NCI-H774 (cell line): ENCODE data around the gene SYNJ2.

Experiments
- DNase-seq: peaks from one replicate; lab custom pipeline; 2025; lab: John Stamatoyannopoulos, UW

Gene SYNJ2

GRCh38 chr6:158080849-158081656 lies 99.4 kb downstream of the SYNJ2 start:
- DNase-seq: no peak

DNA sequence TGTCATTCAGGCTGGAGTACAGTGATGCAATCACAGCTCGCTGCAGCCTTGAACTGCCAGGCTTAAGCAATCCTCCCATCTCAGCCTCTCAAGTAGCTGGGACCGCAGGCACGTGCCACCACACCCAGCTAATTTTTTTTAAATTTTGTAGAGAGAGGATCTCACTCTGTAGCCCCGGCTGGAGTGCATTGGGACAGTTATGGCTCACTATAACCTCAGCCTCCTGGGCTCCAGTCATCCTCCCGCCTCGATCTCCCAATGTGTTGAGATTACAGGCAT lies 99.9 kb downstream of the SYNJ2 start:
- no peak for DNase-seq

- no peak for DNase-seq
Observed at GRCh38 chr6:158083455-158084325, 102.0 kb downstream of the SYNJ2 start.

DNA sequence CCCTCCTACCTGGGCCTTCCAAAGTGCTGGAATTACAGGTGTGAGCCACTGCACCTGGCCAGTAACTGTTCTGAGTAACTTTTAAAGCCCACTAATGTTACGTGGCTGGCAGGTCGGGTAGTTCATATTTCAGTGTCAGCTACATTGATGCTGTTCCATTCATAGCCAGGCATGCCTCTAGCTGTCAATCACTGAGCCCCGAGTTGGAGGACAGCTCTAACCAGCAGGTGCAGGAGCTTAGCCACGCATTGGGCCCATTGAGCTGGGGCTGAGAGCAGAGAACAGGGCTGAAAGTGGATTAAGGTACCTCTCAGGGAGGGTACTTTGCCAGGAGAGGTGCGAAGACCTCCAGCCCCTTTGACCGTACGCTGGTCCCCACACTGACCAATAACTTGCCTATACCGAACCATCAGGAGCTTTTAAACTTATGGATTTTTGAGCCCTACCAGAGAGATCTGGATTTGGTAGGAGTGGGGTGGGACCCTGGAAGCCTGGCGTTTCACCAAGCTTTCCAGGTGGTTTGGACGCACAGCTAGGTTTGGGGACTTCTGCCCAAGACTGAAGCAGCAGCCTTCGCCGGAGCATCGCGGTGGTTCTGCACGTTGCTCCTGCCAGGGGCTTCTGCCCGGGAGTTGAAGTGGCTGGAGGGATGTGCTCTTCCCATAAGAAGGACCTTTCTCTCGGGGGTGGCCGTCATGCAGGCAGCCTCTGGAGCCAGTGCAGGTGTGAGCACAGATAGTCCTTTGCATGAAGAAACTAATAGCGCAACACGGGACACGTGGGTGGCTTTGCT lies 103.8 kb downstream of the SYNJ2 start:
- DNase-seq: no peak

- no peak for DNase-seq
Observed at GRCh38 chr6:158086054-158086503, 104.4 kb downstream of the SYNJ2 start.

GRCh38 chr6:158086504-158087223 lies 105.0 kb downstream of the SYNJ2 start:
- DNase-seq: no peak

DNA sequence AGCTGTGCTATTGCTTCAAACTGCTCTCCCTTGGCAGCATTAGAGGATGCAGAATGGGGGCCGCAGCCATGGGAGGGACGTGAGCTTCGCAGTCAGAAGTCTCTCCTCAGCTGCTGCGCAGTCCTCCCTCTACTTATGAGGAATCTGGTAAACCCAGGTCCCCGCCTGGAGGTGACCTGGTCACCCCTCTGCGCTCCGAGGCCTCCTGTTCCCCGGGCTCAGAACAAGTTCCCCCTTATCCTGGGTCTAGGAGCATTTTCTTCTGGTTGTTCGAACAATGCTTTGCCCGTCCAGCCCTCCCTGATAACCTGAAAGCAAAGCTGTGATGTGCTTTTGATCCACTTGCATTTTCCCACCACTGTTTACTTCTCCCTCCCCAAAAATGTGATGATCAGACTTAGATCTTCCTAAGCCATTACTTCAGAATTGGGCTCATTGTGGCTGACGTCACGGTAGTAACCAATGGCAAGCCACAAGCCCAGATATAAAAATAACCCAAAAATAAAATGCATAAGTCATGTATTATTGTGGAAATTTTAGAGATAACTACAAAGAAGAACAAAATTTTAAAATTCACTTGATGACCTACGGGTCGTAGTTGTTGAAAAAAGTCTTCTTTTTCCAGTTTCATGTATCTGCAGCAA lies 105.7 kb downstream of the SYNJ2 start:
- no peak for DNase-seq

DNA sequence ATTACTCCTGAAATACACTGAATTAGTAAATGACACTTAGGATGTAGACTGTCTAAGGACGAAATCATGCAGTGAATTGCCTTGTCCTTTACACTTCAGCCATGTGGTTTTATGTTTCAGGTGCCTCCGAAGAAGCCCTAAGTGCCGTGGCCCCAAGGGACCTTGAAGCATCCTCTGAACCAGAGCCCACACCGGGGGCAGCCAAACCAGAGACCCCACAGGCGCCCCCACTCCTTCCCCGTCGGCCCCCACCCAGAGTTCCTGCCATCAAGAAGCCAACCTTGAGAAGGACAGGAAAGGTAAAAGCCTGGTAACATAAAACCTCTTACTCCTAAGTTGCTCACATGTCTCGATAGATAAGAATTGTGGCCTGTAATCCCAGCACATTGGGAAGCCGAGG lies 111.1 kb downstream of the SYNJ2 start:
- no peak for DNase-seq

- no peak for DNase-seq
Observed at GRCh38 chr6:158095031-158095430, 113.4 kb downstream of the SYNJ2 start.

DNA sequence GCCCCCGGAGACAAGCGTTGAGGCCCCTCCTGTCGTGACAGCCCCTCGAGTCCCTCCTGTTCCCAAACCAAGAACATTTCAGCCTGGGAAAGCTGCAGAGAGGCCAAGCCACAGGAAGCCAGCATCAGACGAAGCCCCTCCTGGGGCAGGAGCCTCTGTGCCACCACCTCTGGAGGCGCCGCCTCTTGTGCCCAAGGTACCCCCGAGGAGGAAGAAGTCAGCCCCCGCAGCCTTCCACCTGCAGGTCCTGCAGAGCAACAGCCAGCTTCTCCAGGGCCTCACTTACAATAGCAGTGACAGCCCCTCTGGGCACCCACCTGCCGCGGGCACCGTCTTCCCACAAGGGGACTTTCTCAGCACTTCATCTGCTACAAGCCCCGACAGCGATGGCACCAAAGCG lies 114.0 kb downstream of the SYNJ2 start:
- no peak for DNase-seq

- DNase-seq: no peak
Observed at GRCh38 chr6:158103228-158103627, 121.6 kb downstream of the SYNJ2 start.

DNA sequence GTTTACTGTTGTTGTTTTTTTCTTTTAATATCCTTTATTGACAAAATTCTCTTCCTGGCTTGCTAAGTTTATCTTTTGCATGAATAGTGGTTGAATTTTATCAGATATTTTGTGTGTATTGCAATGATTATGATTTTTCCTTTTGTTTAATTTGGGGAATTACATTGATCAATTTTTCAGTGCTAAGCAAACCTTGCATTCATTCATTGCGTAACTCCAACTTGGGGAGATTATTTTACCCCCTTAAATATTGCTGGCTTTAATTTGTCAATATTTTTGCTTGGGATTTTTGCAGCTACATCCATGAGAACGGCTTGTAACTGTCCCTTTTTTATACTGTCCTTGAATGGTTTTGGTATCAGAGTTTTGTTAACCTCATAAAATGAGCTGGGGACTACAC lies 123.0 kb downstream of the SYNJ2 start:
- no peak for DNase-seq

GRCh38 chr6:158109748-158110147 lies 128.1 kb downstream of the SYNJ2 start:
- DNase-seq: no peak

DNA sequence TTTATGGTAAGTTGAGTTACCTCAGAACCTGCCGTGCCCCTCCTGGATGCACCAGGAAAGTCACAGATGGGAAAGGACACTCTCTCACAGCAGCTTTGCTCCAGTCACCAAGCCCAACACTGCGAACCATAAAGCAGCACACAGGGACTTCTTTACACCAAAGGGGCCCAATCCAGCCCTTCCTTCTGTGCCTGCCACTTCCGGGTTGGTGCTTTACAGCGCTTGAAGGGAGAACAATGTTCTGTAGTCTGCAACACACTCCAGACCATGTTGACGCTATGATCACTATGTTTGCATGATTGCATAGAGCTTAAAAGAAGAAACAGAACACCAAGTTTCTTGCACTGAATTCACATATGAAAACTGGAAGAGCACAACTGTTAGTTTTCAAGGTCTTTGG lies 129.3 kb downstream of the SYNJ2 start:
- no peak for DNase-seq

- no peak for DNase-seq
Observed at GRCh38 chr6:158111987-158112386, 130.3 kb downstream of the SYNJ2 start.

DNA sequence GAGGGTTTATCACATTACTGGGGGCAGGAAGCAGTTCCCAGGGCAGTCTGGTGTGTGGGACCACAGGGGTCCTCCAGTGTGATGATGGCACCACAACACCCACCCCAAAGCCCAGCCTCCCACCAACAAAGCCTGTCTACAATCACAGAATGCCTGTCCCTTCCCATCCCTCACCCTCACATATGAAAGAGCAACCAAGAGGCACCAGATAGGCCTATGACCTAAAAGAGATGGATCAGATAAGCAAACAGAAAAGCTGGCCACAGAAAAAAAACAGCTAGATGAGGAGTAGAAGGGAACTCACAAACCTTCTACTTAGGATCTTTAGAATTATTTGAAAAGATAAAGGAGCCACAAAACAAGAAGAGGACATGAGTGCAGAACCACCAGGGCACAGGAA lies 132.1 kb downstream of the SYNJ2 start:
- no peak for DNase-seq

GRCh38 chr6:158115102-158115501 lies 133.4 kb downstream of the SYNJ2 start:
- no peak for DNase-seq

GRCh38 chr6:158115508-158115907 lies 133.8 kb downstream of the SYNJ2 start:
- DNase-seq: no peak

- no peak for DNase-seq
Observed at GRCh38 chr6:158118886-158119285, 137.2 kb downstream of the SYNJ2 start.

GRCh38 chr6:158121335-158121734 lies 139.7 kb downstream of the SYNJ2 start:
- DNase-seq: no peak

DNA sequence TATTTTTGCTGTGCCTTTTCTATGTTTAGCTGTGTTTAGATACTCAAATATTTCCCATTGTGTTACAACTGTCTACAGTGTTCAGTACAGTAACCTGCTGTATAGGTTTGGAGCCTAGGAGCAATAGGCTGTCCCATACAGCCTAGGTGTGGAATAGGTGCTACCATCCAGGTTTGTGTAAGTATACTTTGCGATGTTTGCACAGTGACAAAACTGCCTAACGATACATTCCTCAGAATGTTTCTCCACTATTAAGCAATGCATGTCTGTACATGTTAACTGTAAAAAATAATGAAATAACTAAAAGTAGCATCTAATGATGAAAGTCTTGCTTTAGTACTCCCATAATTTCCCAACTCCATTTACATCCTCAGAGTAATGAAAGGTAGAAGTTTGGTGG lies 140.4 kb downstream of the SYNJ2 start:
- no peak for DNase-seq
